Measurements from ENCODE around the gene SLC25A22.
A peak's percentile ranks its signal among the peaks of the same experiment; 100 is the strongest.

SLC25A22 gene

GRCh38 chr11:833849-834311, 35.8 kb upstream of the SLC25A22 start:
- no peak for DNase-seq

DNA sequence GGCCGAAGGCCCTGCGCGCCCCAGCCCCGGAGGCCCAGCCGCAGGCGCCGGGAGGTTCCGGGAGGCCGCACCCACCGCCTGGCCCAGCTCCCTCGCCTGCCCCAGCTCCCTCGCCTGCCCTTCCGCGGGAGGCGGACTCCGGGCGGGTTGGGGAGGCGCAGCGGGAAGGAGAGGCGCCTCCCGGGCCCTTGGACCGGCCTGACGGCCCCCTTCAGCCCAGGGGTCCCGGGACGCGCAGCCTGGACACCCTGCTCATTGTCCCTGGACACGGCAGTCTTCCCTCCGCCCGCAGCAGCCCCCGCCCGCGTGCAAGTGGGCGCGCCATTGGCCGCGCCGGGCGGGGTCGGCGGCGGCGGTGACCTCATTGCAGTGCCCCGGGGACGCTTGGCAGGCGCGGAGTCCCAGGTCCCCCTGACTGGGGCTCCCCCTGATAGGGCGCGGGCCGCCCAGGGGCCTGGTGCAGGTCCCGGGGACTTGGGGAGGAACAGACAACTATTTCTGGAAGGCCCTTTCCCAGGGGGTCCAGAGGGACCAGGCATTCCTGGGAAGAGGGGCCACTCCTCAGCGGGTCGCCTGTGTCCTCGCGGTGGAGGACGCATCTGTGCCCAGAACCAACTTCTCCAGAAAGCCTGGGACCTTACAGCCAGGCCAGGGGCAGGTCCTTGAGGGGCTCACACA, 35.2 kb upstream of the SLC25A22 start:
- peak; percentile 62 for DNase-seq

GRCh38 chr11:832529-833113, 34.5 kb upstream of the SLC25A22 start, which contains the start of gene CD151:
CD151 (plus strand) TSS chr11:832952; CDS start chr11:836070, 3,118 bp downstream.
- DNase-seq = peak; percentile 62

DNA sequence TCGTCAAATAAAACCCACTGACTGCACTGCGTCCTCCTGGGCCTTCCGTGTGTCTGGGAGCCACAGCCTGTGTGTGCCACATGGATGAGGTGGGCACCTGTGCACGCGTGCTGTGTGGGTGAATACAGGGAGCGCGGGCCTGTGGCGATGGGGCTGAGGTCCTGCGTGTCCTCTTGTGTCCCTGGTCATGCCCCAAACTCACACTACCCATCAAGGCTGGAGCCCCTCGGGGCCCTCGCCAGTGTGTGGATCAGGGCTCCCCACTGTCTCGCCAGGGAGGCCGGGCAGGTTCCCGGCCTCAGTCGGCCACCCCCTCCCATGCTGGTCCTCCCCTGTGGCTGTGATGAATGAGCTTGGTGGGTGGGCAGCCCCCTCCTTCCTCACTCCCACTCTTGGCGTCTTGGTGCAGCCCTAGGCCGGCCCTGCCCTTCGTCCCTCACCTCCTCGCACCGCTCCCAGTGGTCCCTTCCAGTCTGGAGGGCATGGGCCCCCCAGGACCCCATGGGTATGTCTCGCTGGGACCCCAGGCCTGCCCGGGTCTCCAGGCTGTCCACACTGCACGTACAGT, 34.0 kb upstream of the SLC25A22 start:
- DNase-seq = no peak

DNA sequence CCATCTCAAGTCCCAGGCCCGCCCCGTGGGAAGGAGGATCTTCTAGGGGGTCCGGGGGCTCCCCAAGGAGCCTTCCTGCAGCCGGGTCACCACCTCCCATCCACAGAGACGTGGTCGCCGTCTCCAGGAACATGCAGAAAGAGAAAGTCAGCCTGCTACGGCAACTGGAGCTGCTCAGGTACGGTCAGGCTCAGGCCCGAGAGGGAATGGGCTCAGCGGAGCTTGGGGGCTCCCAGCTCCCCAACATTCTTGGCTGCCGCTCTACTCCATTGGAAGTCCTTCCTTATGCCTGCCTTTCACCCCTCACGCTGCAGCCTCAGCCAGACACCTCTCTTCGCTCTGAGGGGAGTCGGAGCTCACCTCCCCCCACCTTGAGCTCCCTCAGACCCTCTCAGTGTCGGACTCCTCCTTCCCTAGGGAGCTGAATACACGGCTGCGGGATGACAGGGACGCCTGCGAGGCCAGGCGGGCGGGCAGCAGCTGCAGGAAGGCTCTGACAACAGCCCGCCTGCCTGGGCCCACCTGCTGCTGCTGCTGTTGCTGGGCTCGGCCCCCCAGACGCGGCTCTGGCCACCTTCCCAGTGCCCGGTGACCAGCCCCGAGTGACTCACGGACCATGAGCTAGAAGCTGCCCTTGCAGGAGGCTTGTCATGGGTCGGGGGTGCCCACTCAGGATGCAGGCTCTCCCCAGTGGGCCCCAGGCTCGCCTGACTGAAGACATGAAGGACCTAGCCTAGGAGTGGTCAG, 33.2 kb upstream of the SLC25A22 start:
- no peak for DNase-seq

GRCh38 chr11:830295-831117, 32.4 kb upstream of the SLC25A22 start:
- DNase-seq = no peak

- no peak for DNase-seq
These were observed 31.8 kb upstream of the SLC25A22 start for GRCh38 chr11:829847-830294.

- no peak for DNase-seq
These were observed 31.2 kb upstream of the SLC25A22 start for GRCh38 chr11:829176-829846.

DNA sequence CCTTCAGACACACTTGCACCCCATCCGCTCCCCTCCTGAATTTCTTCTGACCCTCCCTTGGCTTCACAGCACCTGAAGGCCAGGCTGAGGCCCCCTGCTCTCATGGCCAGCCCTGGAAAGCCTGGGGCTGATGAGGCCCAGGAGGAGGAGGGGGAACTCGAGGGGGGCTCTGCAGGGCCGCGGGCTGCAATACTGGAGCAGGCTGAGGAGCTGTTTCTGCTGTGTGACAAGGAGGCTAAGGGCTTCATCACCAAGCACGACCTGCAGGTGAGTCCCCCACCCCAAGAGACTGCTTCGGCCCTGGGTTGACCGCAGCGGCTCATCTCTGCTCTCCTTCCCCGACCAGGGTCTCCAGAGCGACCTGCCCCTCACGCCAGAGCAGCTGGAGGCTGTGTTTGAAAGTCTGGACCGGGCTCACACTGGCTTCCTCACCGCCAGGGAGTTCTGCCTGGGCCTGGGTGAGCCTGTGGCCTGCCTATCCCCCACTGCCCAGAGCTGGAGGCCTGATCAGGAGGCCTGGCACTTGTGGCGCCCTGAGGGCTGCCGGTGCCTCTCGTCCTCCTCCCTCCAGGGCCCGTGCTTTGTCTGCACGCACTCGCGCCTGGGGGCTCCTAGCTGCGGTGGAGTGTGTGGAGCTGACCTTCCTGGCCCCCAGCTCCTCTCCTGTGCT, 30.6 kb upstream of the SLC25A22 start:
- DNase-seq = no peak

GRCh38 chr11:827897-828192, 29.8 kb upstream of the SLC25A22 start, which contains the start of gene CRACR2B:
CRACR2B (plus strand) TSS chr11:827919; CDS start chr11:828608, 689 bp downstream.
- DNase-seq = no peak

- DNase-seq = no peak
These were observed 29.2 kb upstream of the SLC25A22 start for GRCh38 chr11:827146-827896.

DNA sequence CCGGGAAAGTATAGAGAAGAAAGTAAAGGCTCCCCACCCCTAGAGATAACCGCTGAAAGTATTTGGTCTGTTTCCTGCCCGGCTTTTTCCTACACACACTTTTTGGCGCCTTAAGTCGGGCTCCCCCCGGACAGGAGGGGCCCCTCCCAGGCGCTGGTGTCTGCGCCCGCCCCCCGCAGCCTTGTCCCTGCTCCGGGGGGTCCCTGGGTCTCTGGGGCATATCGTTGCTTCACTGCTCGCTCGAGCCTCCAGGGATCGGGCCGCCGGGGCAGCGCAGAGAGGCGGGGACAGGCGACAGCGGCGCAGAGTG, 28.7 kb upstream of the SLC25A22 start:
- no peak for DNase-seq

DNA sequence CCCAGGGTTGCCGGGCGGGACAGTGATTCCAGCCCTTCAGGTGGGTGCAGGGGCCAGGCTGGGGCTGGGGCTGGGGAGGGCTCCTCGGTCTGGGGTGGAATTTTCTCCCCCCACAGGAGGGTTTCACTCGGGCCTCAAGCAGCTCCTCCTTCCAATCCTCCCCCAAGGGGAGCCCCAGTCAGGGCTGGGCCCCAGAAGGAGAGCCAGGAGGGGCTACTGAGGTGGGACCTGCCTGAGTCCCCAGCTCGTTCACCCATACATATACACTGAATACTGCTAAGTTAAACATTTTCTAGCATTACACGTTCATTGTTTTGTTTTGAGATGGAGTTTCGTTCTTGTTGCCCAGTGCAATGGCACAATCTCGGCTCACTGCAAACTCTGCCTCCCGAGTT, 28.1 kb upstream of the SLC25A22 start:
- DNase-seq = no peak

DNA sequence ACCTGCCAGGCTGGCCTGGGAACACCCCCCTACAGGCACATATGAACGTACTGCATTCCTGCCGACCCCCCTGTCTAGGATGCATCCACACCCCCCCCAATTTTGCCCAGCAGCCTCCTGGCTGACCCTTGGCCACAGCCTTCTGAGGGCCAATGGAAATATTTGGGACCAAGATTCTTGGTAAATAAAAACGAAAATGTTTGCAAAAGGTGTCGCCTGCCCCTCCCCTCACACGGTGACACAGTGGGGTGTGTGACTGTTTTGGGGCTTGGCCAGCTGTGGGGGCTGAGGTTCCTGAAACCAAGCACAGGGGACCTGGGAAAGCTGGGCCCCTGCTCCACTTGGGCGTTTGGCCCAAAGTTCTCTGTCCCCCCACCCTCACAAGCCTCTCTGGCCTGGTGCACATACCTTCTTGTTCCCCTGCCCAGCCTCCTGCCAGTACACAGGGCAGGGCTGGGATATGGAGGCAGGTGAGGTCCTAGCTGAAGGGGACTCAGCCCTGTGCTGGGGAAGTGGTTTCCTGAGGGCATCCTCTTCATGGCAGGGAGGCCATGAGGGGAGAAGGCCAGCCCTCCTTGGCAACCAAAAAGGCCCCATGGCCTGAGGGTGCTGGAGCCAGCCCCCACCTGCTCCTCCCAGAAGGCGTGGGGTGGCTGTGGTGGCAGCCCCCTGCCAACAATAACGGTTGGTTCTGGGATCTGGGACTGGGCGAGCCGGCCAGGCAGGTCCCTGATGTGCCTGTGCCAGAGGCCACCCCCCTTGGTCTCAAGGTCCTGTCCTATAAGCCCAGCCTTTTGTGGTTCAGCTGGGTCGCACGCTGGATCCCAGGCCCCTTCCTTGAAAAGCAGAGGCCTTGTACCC, 27.5 kb upstream of the SLC25A22 start:
- DNase-seq = no peak

DNA sequence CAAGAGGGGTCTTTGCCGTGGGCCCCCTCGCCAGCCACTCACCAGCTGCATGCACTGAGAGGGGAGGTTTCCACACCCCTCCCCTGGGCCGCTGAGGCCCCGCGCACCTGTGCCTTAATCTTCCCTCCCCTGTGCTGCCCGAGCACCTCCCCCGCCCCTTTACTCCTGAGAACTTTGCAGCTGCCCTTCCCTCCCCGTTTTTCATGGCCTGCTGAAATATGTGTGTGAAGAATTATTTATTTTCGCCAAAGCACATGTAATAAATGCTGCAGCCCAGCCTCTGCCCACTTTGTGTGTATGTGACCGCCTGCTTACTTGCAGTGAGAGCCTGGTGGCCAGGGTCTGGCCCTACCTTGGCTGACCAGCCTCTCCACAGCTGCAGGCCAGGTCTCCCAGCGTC, 26.9 kb upstream of the SLC25A22 start:
- no peak for DNase-seq

- DNase-seq = no peak
These were observed 26.3 kb upstream of the SLC25A22 start for GRCh38 chr11:824292-824880.

DNA sequence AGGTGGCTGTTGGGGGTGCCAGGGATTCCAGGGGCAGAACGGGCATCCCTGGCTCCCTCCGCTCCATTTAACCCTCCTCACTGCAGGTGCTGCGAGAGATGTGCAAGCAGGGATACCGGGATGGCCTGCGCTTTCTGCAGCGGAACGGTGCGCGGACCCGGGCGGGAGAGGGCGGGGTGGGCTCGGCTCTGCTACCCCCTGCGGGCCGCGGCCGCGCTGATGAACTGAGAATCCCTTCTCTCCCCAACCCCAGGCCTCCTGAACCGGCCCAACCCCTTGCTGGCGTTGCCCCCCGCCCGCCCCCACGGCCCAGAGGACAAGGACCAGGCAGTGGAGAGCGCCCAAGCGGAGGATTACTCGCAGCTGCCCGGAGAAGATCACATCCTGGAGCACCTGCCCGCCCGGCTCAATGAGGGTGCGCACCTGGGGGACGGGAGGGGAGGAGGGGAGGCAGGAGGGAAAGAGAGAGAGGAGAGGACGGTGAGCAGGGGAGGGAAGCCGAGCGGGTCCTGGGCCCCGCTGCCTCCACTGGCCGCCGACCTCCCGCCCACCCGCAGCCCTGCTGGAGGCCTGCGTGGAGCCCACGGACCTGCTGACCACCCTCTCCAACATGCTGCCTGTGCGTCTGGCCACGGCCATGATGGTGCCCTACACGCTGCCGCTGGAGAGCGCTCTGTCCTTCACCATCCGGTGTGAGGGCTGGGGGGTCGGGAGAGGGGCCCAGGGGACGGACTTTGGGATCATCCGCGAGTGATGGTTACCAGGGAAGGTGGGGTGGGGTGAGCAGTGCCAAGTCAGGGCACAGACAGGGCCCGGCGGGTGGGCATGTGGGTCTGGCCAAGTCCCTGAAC, 25.6 kb upstream of the SLC25A22 start:
- DNase-seq = no peak

DNA sequence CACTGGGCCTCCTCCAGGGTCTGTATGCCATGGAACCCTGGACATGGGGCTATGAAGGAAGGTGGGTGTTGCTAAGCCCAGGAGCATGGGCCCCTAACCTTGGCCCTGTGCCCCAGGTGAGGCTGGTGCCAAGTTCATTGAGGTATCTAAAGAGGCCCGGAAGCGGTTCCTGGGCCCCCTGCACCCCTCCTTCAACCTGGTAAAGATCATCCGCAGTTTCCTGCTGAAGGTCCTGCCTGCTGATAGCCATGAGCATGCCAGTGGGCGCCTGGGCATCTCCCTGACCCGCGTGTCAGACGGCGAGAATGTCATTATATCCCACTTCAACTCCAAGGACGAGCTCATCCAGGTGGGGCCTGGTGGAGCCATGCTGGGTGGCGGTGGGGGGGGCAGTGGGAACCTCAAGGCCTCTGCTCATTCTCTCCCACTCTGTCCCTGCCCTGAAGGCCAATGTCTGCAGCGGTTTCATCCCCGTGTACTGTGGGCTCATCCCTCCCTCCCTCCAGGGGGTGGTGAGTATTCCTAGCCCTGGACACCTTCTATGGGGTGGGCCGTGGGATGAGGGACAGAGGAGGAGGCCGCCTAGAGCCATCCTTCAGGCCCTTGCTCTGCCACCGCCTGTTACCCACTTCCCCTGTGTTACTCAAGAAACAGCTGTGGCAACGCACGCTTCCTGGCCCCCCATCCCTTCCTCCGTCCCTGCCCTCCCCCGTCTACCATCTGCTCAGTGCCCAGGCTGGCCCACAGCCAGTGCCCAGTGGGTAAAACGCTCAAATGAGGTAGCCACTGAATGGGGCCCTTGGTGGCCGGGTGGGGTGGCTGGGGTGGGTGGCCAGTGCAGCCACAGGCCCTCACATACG, 23.7 kb upstream of the SLC25A22 start:
- peak; percentile 57 for DNase-seq

Measured in inflammatory macrophage treated with lipopolysaccharide for 4 hours (primary cell).